Endothelial cell of umbilical vein (primary cell): Measurements from ENCODE around the gene STPG4.

Experiments used
- EZH2 ChIP-seq: IDR thresholded peaks from 2 replicates; pipeline ENCODE4 v1.6.1; 2012; ENCODE audit warnings: borderline replicate concordance, low read depth, mild to moderate bottlenecking, moderate library complexity, low read length, inconsistent platforms; ENCODE audit not compliant: severe bottlenecking
- FOS ChIP-seq: IDR thresholded peaks from 2 replicates; pipeline ENCODE4 v1.6.1; 2011; ENCODE audit warnings: mild to moderate bottlenecking, low read length, moderate library complexity, borderline replicate concordance; ENCODE audit not compliant: insufficient read depth
- JUN ChIP-seq: IDR thresholded peaks from 2 replicates; pipeline ENCODE4 v1.6.1; 2011; ENCODE audit warnings: borderline replicate concordance, low read depth; ENCODE audit not compliant: insufficient read length, insufficient read depth
- MYC ChIP-seq: IDR thresholded peaks from one replicate; pipeline ENCODE4 v1.6.1; 2011; ENCODE audit warnings: mild to moderate bottlenecking, low read depth, low read length
- POLR2A ChIP-seq: IDR thresholded peaks from 2 replicates; pipeline ENCODE4 v1.6.1; 2012; ENCODE audit warnings: low read depth, mild to moderate bottlenecking, control low read depth, low read length
- POLR2AphosphoS5 ChIP-seq: IDR thresholded peaks from 2 replicates; pipeline ENCODE4 v1.6.1; 2012; ENCODE audit warnings: low read depth, mild to moderate bottlenecking, control low read depth, low read length, moderate library complexity; ENCODE audit not compliant: insufficient read depth
- TF ChIP-seq, protein P1 (sequence below), 2 donors: IDR thresholded peaks; 1 replicate in 1 of 2; 2 replicates in 1 of 2; pipeline ENCODE4 v1.5.1; 2011; ENCODE audit warnings: low read length in 2 of 2, mild to moderate bottlenecking in 2 of 2, moderate library complexity in 2 of 2, control low read depth in 1 of 2, inconsistent platforms in 1 of 2, low read depth in 1 of 2; ENCODE audit not compliant: insufficient read depth in 1 of 2; ENCODE audit errors: extremely low read depth in 1 of 2

- TF ChIP-seq, protein P1, sequence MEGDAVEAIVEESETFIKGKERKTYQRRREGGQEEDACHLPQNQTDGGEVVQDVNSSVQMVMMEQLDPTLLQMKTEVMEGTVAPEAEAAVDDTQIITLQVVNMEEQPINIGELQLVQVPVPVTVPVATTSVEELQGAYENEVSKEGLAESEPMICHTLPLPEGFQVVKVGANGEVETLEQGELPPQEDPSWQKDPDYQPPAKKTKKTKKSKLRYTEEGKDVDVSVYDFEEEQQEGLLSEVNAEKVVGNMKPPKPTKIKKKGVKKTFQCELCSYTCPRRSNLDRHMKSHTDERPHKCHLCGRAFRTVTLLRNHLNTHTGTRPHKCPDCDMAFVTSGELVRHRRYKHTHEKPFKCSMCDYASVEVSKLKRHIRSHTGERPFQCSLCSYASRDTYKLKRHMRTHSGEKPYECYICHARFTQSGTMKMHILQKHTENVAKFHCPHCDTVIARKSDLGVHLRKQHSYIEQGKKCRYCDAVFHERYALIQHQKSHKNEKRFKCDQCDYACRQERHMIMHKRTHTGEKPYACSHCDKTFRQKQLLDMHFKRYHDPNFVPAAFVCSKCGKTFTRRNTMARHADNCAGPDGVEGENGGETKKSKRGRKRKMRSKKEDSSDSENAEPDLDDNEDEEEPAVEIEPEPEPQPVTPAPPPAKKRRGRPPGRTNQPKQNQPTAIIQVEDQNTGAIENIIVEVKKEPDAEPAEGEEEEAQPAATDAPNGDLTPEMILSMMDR (IDR thresholded peaks at IDR 0.05; ENCODE audit: extremely low read depth in 1 of 2, insufficient read depth in 1 of 2, low read depth in 1 of 2, low read length in 2 of 2): no peak
- no peak for TF ChIP-seq EZH2
- TF ChIP-seq POLR2AphosphoS5: no peak
- no peak for TF ChIP-seq JUN
- peak; percentile 23 for TF ChIP-seq FOS
- TF ChIP-seq POLR2A: no peak
- TF ChIP-seq MYC: no peak
These were observed 35.2 kb upstream of the STPG4 start for GRCh38 chr2:47190188-47190881.
